GM12878 (cell line): ENCODE results near the gene MROH7. TPM values are rescaled to one million over a fixed set of nuclear protein-coding genes. Genes with fewer than 3 reads are reported as not detected.

Source experiments
- ATAC-seq: fragments of 200-7000 bp; cut with Tn5 transposase; 3 replicates; pipeline ENCODE4 v1.9.1; 2020; ENCODE audit warnings: mild to moderate bottlenecking, moderate library complexity
- BruUV-seq: library from RNA; stranded (reverse); fragments of 400-500 nt; replicated peaks from 2 replicates; lab custom pipeline; 2021; lab: Mats Ljungman, UMichigan
- CTCF ChIA-PET: fragments of 300-600 bp; sonication (Branson Sonifier 250); formaldehyde crosslinking; extraction: SDS; loops from one replicate; lab custom pipeline; 2021; ENCODE audit warnings: inconsistent platforms; lab: Yijun Ruan, JAX
- POLR2A ChIA-PET: fragments of 350-600 bp; formaldehyde crosslinking; extraction: SDS; loops from one replicate; lab custom pipeline; 2021; ENCODE audit warnings: inconsistent platforms; lab: Charles Lee
- RAD21 ChIA-PET: fragments of 300-600 bp; sonication (Branson Sonifier 250); formaldehyde crosslinking; loops from one replicate; lab custom pipeline; 2023; ENCODE audit warnings: antibody characterized with exemption; ENCODE audit not compliant: unreplicated experiment; lab: Charles Lee
- SMC1A ChIA-PET: fragments of 300-600 bp; sonication (Branson Sonifier 250); formaldehyde crosslinking; loops from one replicate; lab custom pipeline; 2023; ENCODE audit not compliant: unreplicated experiment, uncharacterized antibody; lab: Charles Lee
- DNase-seq: peaks from one replicate; pipeline ENCODE4 v3.0.0-alpha.2; 2011; ENCODE audit warnings: low read depth, low spot score
- FAIRE-seq: peaks from 3 replicates; lab custom pipeline; 2011; peaks lifted over from hg19 to GRCh38; lab: Jason Lieb, UNC
- H2AFZ ChIP-seq: 2 replicates; pipeline ENCODE4 v1.6.0; 2011; ENCODE audit warnings: low read depth, low read length, control low read depth; ENCODE audit not compliant: control insufficient read depth
- H3K27ac ChIP-seq: 2 replicates; pipeline ENCODE4 v1.5.1; 2011; ENCODE audit warnings: control low read depth; ENCODE audit not compliant: control insufficient read depth, insufficient read depth
- H3K27me3 ChIP-seq, 2 experiments: replicated peaks in 1 of 2; 2 replicates each; pipeline versions ENCODE4 v1.6.0 to v1.6.1; 2011; ENCODE audit warnings: low read length in 1 of 2; ENCODE audit not compliant: control insufficient read depth in 2 of 2, insufficient read depth in 2 of 2
- H3K36me3 ChIP-seq, 2 experiments: 2 replicates each; pipeline ENCODE4 v1.5.1; 2011; ENCODE audit warnings: low read length in 1 of 2; ENCODE audit not compliant: control insufficient read depth in 2 of 2, insufficient read depth in 2 of 2
- H3K4me1 ChIP-seq: 2 replicates; pipeline ENCODE4 v1.6.1; 2011; ENCODE audit warnings: mild to moderate bottlenecking, low read length, moderate library complexity, mixed read lengths; ENCODE audit not compliant: control insufficient read depth, insufficient read depth
- H3K4me2 ChIP-seq: 2 replicates; pipeline ENCODE4 v1.6.0; 2011; ENCODE audit warnings: control low read depth; ENCODE audit not compliant: control insufficient read depth, insufficient read depth
- H3K4me3 ChIP-seq: fragments of 200-600 bp; sonication (generic); 2 replicates; pipeline ENCODE4 v1.5.1; 2016
- H3K79me2 ChIP-seq: 2 replicates; pipeline ENCODE4 v1.6.0; 2011; ENCODE audit warnings: low read length; ENCODE audit not compliant: control insufficient read depth, insufficient read depth
- H3K9ac ChIP-seq: 2 replicates; pipeline ENCODE4 v1.8.0; 2011; ENCODE audit warnings: low read length, control low read depth, mixed read lengths; ENCODE audit not compliant: control insufficient read depth, insufficient read depth
- H3K9me3 ChIP-seq: replicated peaks from 3 replicates; pipeline ENCODE4 v1.5.1; 2011; ENCODE audit warnings: mild to moderate bottlenecking, low read length; ENCODE audit not compliant: control insufficient read depth, insufficient read depth
- H4K20me1 ChIP-seq: 2 replicates; pipeline ENCODE4 v1.6.0; 2011; ENCODE audit not compliant: control insufficient read depth, insufficient read depth
- ATF3 ChIP-seq: IDR thresholded peaks from 2 replicates; pipeline ENCODE4 v1.6.1; 2011; ENCODE audit warnings: low read depth, mild to moderate bottlenecking, low read length, moderate library complexity, borderline replicate concordance; ENCODE audit errors: extremely low read depth
- ATF7 ChIP-seq: fragments of 450-650 bp; IDR thresholded peaks from 2 replicates; pipeline ENCODE4 v1.6.1; 2016; ENCODE audit warnings: low read depth, mild to moderate bottlenecking
- FOS ChIP-seq: IDR thresholded peaks from 3 replicates; pipeline ENCODE4 v1.6.1; 2011; ENCODE audit warnings: borderline replicate concordance; ENCODE audit not compliant: insufficient read length; ENCODE audit errors: extremely low read depth
- HDAC2 ChIP-seq: fragments of 200-600 bp; sonication (generic); IDR thresholded peaks from 2 replicates; pipeline ENCODE4 v1.6.1; 2017
- IRF3 ChIP-seq: fragments of 450-650 bp; IDR thresholded peaks from 2 replicates; pipeline ENCODE4 v1.6.1; 2014; ENCODE audit warnings: mild to moderate bottlenecking
- MEF2B ChIP-seq: fragments of 450-650 bp; IDR thresholded peaks from 2 replicates; pipeline ENCODE4 v1.6.1; 2018; ENCODE audit warnings: mild to moderate bottlenecking, moderate library complexity; ENCODE audit not compliant: partially characterized antibody, poor library complexity, severe bottlenecking
- NR2C2 ChIP-seq: IDR thresholded peaks from 2 replicates; pipeline ENCODE4 v1.6.1; 2011; ENCODE audit warnings: borderline replicate concordance, low read depth; ENCODE audit not compliant: control insufficient read depth, insufficient read length
- PBX3 ChIP-seq: IDR thresholded peaks from 2 replicates; pipeline ENCODE4 v1.6.1; 2011; ENCODE audit warnings: mild to moderate bottlenecking, low read depth, low read length, moderate library complexity; ENCODE audit not compliant: insufficient replicate concordance
- RAD51 ChIP-seq: fragments of 450-650 bp; IDR thresholded peaks from 2 replicates; pipeline ENCODE4 v1.6.1; 2016; ENCODE audit warnings: moderate library complexity, mild to moderate bottlenecking, inconsistent platforms
- RBBP5 ChIP-seq: fragments of 200-600 bp; sonication (generic); conservative IDR thresholded peaks from 2 replicates; pipeline ENCODE4 v1.6.1; 2016
- SMAD5 ChIP-seq: IDR thresholded peaks from 2 replicates; pipeline ENCODE4 v1.6.1; 2016; ENCODE audit warnings: antibody characterized with exemption, low read depth
- STAT1 ChIP-seq: fragments of 450-650 bp; conservative IDR thresholded peaks from 2 replicates; pipeline ENCODE4 v1.6.1; 2014; ENCODE audit warnings: antibody characterized with exemption, mild to moderate bottlenecking
- STAT3 ChIP-seq: IDR thresholded peaks from 2 replicates; pipeline ENCODE4 v1.6.1; 2011; ENCODE audit warnings: low read depth, low read length, improper control_type of control experiment
- ZSCAN29 ChIP-seq: fragments of 450-650 bp; IDR thresholded peaks from 2 replicates; pipeline ENCODE4 v1.6.1; 2017; ENCODE audit warnings: mild to moderate bottlenecking, moderate library complexity
- WGBS: methylation state at CpG from one replicate; pipeline ENCODE4 v1.1.6; 2016; ENCODE audit warnings: low lambda C conversion rate; ENCODE audit not compliant: insufficient replicate concordance, insufficient coverage; ENCODE audit errors: missing lambda C conversion rate; 5-methylcytosine and 5-hydroxymethylcytosine counted together
- in situ Hi-C: fragments of 300-500 bp; cut with MboI; formaldehyde crosslinking; loops from 9 replicates; pipeline ENCODE4 v1.14.3; 2018; ENCODE audit warnings: mixed read lengths
- intact Hi-C: fragments of 100-400 bp; cut with micrococcal nuclease; formaldehyde crosslinking; loops from one replicate; pipeline ENCODE4 v1.14.2; 2022; ENCODE audit not compliant: unreplicated experiment
- polyA plus RNA-seq, 11 experiments: library from polyadenylated mRNA; depleted of rRNA in 4 of 11; unstranded in 6 of 11; stranded (reverse) in 5 of 11; fragments of >200 nt; fragmentation: Nextera tagmentation in 4 of 11; fragmentation: Illumina TruSeq in 1 of 11; extraction: Ambion mirVana in 4 of 11; extraction: Trizol in 1 of 11; gene quantifications; 1 replicate in 1 of 11; 2 replicates in 10 of 11; pipeline versions ENCODE4 v1.2.1 to v1.2.3, GENCODE V29; 2011 to 2016; ENCODE audit warnings: inconsistent platforms in 2 of 11, missing spikeins in 2 of 11, low read depth in 1 of 11
- total RNA-seq, 4 experiments: library from RNA; depleted of rRNA in 3 of 4; stranded (reverse); fragments of >200 nt in 3 of 4; fragmentation: Illumina TruSeq in 1 of 4; extraction: Trizol in 1 of 4; gene quantifications; 2 replicates each; pipeline versions ENCODE4 v1.2.1 to v1.2.3, GENCODE V29; 2013 to 2021
- TF ChIP-seq, protein P1 (sequence below): IDR thresholded peaks from 2 replicates; pipeline ENCODE4 v1.6.1; 2012; ENCODE audit warnings: mild to moderate bottlenecking, low read depth, low read length
- TF ChIP-seq, protein P2 (sequence below): fragments of 450-650 bp; formaldehyde crosslinking; IDR thresholded peaks from 2 replicates; pipeline ENCODE4 v1.4.0; 2022; ENCODE audit warnings: mild to moderate bottlenecking, moderate library complexity

MROH7 gene
- total and polyA plus RNA-seq, 10 of the 15 experiments (the other 5 are each of a cell fraction or from before 2014, with no cell fraction given) = 0.11 TPM; not detected in 9

DNA sequence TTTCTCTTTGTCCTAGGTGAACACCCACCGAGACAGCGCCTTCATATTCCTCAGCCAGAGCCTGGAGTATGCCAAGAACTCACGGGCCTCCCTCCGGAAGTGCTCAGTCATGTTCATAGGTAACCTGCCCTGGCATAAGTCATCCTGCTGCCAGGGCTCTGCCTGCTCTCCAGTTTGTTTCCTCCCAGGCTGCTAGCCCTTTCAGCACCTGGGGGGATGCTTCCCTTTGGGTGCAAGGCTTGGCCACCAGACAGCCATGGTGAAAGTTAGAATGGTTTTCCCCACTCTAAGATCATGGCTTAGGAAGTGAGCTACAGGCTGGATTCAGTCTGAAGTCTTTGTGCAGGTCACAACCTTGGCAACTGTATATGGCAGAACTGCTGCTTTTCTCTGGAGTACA lies 64.8 kb downstream of the MROH7 start:
- Histone ChIP-seq H3K27me3 (no peaks in the 10 kb centered on the region; a peak in 2 of 4 replicates), H3K4me1 (no peaks in the 10 kb centered on the region), H3K9ac (no peak overlapping the region), H3K4me3 (no peak overlapping the region), H3K27ac (no peak overlapping the region), H3K9me3 (no peaks in the 10 kb centered on the region), H3K79me2 (no peaks in the 10 kb centered on the region), H2AFZ (no peak overlapping the region), H3K4me2 (no peak overlapping the region), H3K36me3 (no peaks in the 10 kb centered on the region), H4K20me1 (no peaks in the 10 kb centered on the region)
- DNase-seq = no peak
- FAIRE-seq = no peak
- WGBS = 13% methylated on average over 4 of the region's 4 CpGs
- SMC1A ChIA-PET = interaction anchor here (1.7 kb wide), 1 partner anchor 10 kb away, joined by 3 read pairs; no protein-coding TSS in a partner anchor
- in situ Hi-C loops = no loop called here
- no TSS peak for BruUV-seq
- intact Hi-C loops = no loop called here
- CTCF ChIA-PET = no interaction called here
- ATAC-seq = no peak
- POLR2A ChIA-PET = no interaction called here
- RAD21 ChIA-PET = no interaction called here
- TF ChIP-seq RBBP5 (no peak), RAD51 (no peak), NR2C2 (no peak), FOS (no peak), ATF3 (no peak), SMAD5 (no peak), PBX3 (no peak), MEF2B (no peak), ZSCAN29 (no peak), ATF7 (no peak), STAT3 (no peak), IRF3 (no peak), STAT1 (no peak), HDAC2 (no peak)
- TF ChIP-seq, protein P1, sequence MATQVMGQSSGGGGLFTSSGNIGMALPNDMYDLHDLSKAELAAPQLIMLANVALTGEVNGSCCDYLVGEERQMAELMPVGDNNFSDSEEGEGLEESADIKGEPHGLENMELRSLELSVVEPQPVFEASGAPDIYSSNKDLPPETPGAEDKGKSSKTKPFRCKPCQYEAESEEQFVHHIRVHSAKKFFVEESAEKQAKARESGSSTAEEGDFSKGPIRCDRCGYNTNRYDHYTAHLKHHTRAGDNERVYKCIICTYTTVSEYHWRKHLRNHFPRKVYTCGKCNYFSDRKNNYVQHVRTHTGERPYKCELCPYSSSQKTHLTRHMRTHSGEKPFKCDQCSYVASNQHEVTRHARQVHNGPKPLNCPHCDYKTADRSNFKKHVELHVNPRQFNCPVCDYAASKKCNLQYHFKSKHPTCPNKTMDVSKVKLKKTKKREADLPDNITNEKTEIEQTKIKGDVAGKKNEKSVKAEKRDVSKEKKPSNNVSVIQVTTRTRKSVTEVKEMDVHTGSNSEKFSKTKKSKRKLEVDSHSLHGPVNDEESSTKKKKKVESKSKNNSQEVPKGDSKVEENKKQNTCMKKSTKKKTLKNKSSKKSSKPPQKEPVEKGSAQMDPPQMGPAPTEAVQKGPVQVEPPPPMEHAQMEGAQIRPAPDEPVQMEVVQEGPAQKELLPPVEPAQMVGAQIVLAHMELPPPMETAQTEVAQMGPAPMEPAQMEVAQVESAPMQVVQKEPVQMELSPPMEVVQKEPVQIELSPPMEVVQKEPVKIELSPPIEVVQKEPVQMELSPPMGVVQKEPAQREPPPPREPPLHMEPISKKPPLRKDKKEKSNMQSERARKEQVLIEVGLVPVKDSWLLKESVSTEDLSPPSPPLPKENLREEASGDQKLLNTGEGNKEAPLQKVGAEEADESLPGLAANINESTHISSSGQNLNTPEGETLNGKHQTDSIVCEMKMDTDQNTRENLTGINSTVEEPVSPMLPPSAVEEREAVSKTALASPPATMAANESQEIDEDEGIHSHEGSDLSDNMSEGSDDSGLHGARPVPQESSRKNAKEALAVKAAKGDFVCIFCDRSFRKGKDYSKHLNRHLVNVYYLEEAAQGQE = no peak
- TF ChIP-seq, protein P2, sequence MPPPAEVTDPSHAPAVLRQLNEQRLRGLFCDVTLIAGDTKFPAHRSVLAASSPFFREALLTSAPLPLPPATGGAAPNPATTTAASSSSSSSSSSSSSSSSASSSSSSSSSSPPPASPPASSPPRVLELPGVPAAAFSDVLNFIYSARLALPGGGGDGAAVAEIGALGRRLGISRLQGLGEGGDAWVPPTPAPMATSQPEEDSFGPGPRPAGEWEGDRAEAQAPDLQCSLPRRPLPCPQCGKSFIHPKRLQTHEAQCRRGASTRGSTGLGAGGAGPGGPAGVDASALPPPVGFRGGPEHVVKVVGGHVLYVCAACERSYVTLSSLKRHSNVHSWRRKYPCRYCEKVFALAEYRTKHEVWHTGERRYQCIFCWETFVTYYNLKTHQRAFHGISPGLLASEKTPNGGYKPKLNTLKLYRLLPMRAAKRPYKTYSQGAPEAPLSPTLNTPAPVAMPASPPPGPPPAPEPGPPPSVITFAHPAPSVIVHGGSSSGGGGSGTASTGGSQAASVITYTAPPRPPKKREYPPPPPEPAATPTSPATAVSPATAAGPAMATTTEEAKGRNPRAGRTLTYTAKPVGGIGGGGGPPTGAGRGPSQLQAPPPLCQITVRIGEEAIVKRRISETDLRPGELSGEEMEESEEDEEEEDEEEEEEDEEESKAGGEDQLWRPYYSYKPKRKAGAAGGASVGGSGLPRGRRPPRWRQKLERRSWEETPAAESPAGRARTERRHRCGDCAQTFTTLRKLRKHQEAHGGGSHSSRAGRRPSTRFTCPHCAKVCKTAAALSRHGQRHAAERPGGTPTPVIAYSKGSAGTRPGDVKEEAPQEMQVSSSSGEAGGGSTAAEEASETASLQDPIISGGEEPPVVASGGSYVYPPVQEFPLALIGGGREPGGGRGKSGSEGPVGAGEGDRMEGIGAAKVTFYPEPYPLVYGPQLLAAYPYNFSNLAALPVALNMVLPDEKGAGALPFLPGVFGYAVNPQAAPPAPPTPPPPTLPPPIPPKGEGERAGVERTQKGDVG (CRISPR knock-in tag) = no peak
